Measurements from ENCODE around the gene RBFOX1. TPM values are rescaled to one million over a fixed set of nuclear protein-coding genes. Genes with fewer than 3 reads are reported as not detected.

The RBFOX1 gene
- total and polyA plus RNA-seq, 10 of the 15 experiments (the other 5 are each of a cell fraction or from before 2014, with no cell fraction given), result 0.87 TPM; not detected in 9

- TF ChIP-seq ZNF687 (IDR thresholded peaks at IDR 0.05), result no peak
- TF ChIP-seq ZBTB4 (CRISPR knock-in tag; IDR thresholded peaks at IDR 0.05), result no peak
- no peak for TF ChIP-seq MYC (IDR thresholded peaks at IDR 0.05; ENCODE audit: insufficient read depth, insufficient read length, insufficient replicate concordance, low read length, severe bottlenecking)
- no peak for TF ChIP-seq ZNF592 (IDR thresholded peaks at IDR 0.05)
- no peak for TF ChIP-seq ZBTB11 (CRISPR knock-in tag; IDR thresholded peaks at IDR 0.05)
- no peak for TF ChIP-seq ZSCAN29 (IDR thresholded peaks at IDR 0.05)
Observed at GRCh38 chr16:7340938-7341337, 8.3 kb downstream of the RBFOX1 start (continued).

Measured in GM12878 (cell line).